Ectodermal cell (in vitro differentiated cells): Measurements from ENCODE around the gene SOHLH1.

Experiments
- H3K27ac ChIP-seq: 2 replicates; pipeline ENCODE4 v1.7.0; 2013; ENCODE audit warnings: mild to moderate bottlenecking, low read depth, low read length; ENCODE audit not compliant: insufficient read depth, poor library complexity, severe bottlenecking
- H3K27me3 ChIP-seq: 2 replicates; pipeline ENCODE4 v1.7.0; 2013; ENCODE audit warnings: mild to moderate bottlenecking, low read length; ENCODE audit not compliant: insufficient read depth, control insufficient read depth, poor library complexity, severe bottlenecking
- H3K36me3 ChIP-seq: one replicate; pipeline ENCODE4 v1.7.0; 2013; ENCODE audit warnings: low read length; ENCODE audit not compliant: control insufficient read depth, insufficient read depth
- H3K4me1 ChIP-seq: one replicate; pipeline ENCODE4 v1.7.0; 2013; ENCODE audit warnings: low read length; ENCODE audit not compliant: control insufficient read depth, insufficient read depth
- H3K4me3 ChIP-seq: 2 replicates; pipeline ENCODE4 v1.7.0; 2013; ENCODE audit warnings: low read depth, low read length, control low read depth; ENCODE audit not compliant: insufficient read depth
- H3K9me3 ChIP-seq: 2 replicates; pipeline ENCODE4 v1.7.0; 2013; ENCODE audit warnings: mild to moderate bottlenecking, low read length, moderate library complexity; ENCODE audit not compliant: control insufficient read depth
- WGBS, 2 experiments: methylation state at CpG; one replicate each; pipeline ENCODE4 v1.1.7; 2013; ENCODE audit warnings: missing lambda C conversion rate in 2 of 2; 5-methylcytosine and 5-hydroxymethylcytosine counted together

The SOHLH1 gene

DNA sequence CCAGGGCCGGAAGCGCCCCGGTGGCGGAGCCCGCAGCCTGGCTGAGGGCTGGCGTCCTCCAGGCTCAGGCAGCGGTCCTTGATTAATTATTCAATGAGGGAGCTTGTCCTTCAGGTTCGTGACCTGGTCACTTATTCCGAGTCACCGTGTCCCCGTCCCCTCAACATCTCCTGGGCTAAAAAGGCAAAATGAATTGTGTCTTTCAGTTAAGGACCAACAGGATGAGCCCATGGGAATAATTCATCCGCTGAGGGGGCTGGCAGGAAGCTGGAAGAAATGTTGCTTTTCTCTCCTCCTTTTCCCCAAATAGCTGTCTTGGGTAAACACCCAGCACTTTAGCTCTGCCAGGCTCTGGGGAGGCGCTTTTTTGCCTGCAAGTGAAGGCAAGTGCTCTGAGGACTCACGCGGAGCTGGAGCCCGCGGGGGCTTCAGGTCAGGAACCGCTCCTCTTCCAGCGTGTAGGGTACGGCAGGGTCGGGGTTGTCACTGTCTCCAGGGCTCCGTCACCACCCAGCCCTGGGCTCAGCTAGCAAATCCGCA is 15.8 kb upstream of the SOHLH1 start:
- WGBS, 2 experiments, result 41 to 43% methylated on average over 23 of the region's 23 CpGs
- H3K36me3 ChIP-seq, result no peaks in the 10 kb centered on the region
- H3K9me3 ChIP-seq, result no peaks in the 10 kb centered on the region
- H3K27ac ChIP-seq, result no peak overlapping the region
- H3K4me3 ChIP-seq, result peak overlapping the region; percentile 6
- no peaks in the 10 kb centered on the region for H3K4me1 ChIP-seq
- peaks cover 42% of the 10 kb centered on the region for H3K27me3 ChIP-seq

DNA sequence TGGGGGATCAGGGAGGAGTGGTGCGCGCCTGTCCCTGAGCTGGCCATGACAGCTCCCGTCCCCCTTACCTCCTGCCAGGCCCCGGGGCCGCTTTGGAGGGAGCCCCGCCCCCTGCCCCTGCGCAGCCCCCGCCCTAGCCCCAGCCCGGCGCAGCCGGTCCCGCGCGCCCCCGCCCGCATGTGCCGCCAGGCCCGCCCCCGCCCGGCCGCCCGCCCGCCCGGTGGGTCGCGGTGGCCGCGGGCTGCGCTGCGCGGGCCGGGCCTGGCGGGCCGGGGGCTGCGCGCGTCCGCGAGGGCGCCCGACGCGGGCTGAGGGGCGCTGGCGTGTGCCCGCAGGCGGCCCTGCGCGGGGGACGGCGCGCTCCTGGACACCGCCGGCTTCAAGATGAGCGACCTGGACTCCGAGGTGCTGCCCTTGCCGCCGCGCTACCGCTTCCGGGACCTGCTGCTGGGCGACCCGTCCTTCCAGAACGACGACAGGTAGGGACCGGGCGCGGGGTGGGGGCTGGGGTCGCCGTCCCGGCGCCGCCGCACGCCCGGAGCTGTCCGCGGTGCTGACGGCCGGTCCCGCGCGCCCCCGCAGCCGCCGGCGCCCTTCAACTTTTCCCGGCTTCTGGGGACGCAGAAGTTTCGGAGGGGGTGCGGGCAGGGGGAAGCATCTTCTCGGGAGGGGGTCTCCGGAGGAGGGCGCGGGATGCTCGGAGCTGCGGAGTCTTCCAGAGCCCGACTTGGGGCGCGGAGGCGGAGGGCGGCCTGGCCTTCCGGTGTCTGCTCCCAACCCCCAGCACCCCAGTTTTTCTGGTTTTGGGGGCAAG is 15.2 kb upstream of the SOHLH1 start:
- no peak overlapping the region for H3K27ac ChIP-seq
- 2 to 3% methylated on average over 103 of the region's 103 CpGs for WGBS, 2 experiments
- no peaks in the 10 kb centered on the region for H3K36me3 ChIP-seq
- H3K27me3 ChIP-seq, result peaks cover 42% of the 10 kb centered on the region
- H3K9me3 ChIP-seq, result no peaks in the 10 kb centered on the region
- H3K4me3 ChIP-seq, result peak overlapping the region; percentile 6
- H3K4me1 ChIP-seq, result no peaks in the 10 kb centered on the region

DNA sequence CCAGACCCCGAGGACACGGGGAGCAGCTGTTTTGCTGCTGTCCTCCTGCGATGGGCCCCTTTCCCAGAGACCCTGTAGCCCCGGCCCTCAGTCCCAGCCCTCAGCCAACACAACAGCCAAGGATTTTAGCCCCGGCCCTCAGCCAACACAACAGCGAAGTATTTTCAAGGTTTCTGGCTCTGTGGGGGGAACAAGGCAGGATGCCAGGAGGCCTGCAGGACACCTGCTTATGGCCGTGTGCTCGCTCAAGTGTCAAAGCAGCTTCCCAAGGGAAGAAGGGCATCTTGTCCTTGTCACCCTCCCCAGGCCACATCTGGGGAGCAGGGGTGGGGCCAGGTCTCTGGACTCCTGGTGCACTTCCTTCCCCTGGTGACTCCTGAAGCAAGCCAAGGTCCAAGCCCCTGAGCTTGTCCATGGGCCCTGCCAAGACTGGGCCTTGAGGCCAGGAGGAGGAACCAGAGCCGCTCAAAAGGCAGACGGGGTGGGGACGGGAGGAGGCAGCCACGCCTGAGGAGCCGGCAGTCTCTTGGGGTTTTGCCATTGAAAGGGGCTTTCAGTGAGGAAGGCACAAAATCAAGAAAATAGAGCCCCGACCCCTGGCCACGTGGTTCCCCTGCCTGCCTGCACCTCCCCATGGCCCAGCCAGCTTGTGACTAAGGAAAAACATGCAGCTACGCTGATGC is 13.5 kb upstream of the SOHLH1 start:
- H3K27me3 ChIP-seq, result peaks cover 42% of the 10 kb centered on the region
- no peaks in the 10 kb centered on the region for H3K9me3 ChIP-seq
- no peak overlapping the region for H3K27ac ChIP-seq
- H3K4me3 ChIP-seq, result no peak overlapping the region
- H3K36me3 ChIP-seq, result no peaks in the 10 kb centered on the region
- no peaks in the 10 kb centered on the region for H3K4me1 ChIP-seq
- WGBS, 2 experiments, result 65 to 69% methylated on average over 15 to 16 of the region's 16 CpGs

DNA sequence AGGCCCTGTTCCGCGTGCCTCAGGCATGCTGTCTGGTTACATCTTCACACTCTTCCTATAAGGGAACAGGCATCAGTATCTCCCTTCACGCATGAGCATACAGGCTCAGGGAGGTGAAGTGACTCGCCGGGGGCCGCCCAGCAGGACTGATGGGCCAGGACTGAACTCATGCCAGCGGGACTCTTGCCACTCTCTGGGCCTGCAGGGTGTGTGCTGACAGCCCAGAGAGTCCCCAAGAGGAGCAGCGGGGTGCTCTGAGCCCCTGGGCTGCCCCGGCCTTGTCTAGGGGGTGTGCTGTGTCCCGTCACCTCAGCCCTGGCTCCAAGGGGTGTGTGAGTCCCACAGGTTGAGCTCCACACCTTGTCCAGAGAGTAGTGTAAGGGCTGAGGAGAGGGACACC is 12.6 kb upstream of the SOHLH1 start:
- Histone ChIP-seq H3K9me3 (no peaks in the 10 kb centered on the region), H3K4me1 (no peaks in the 10 kb centered on the region)
- WGBS, 2 experiments, result 81 to 84% methylated on average over 10 of the region's 10 CpGs

DNA sequence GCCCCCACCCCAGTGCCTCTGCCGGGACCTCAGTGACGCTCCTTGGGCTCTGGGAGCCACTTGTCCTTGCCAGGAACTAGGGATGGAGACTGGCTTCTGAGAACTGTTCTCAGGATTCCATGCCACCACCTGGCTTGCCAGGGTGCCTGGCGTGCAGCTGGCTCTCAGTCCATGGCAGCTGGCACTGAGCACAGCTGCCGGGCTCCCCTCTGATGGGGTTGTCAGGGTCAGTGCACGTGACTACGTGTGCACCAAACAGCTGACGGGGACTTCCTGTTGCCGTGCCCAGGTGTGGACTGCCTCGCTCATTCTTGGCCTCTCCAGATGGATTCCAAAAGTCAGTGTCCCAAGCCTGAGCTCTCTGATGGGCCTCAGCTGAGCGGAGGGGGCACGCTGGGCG is 12.1 kb upstream of the SOHLH1 start:
- Histone ChIP-seq H3K36me3 (no peaks in the 10 kb centered on the region), H3K27ac (no peak overlapping the region), H3K4me1 (no peaks in the 10 kb centered on the region), H3K9me3 (no peaks in the 10 kb centered on the region), H3K27me3 (peaks cover 36% of the 10 kb centered on the region), H3K4me3 (no peak overlapping the region)
- WGBS, 2 experiments, result 92 to 94% methylated on average over 12 of the region's 12 CpGs

More for the DNA sequence above, 12.6 kb upstream of the SOHLH1 start:
- Histone ChIP-seq H3K4me3 (no peak overlapping the region), H3K27me3 (peaks cover 40% of the 10 kb centered on the region), H3K36me3 (no peaks in the 10 kb centered on the region), H3K27ac (no peak overlapping the region)

DNA sequence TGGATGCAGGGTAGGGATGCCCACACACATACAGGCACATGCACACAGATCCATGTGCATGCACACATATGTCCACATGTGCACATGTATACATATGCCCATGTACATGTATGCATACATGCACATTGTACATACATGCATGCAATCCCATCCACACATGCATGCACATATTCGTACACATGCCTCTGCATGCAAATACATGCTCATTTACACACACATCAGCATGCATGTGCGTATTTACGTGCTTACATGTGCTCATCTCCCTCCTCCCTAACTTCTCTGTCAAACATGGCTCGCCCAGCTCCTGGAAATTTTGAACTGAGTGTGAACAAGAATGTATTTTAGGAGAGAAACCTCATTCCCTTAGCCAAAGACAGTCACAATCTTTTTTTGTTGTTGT is 8.9 kb upstream of the SOHLH1 start:
- Histone ChIP-seq H3K4me3 (no peak overlapping the region), H3K4me1 (no peaks in the 10 kb centered on the region), H3K9me3 (no peaks in the 10 kb centered on the region), H3K27me3 (peaks cover 11% of the 10 kb centered on the region), H3K36me3 (no peaks in the 10 kb centered on the region), H3K27ac (no peak overlapping the region)
- WGBS, 2 experiments, result 90 to 95% methylated on average over 4 of the region's 4 CpGs

DNA sequence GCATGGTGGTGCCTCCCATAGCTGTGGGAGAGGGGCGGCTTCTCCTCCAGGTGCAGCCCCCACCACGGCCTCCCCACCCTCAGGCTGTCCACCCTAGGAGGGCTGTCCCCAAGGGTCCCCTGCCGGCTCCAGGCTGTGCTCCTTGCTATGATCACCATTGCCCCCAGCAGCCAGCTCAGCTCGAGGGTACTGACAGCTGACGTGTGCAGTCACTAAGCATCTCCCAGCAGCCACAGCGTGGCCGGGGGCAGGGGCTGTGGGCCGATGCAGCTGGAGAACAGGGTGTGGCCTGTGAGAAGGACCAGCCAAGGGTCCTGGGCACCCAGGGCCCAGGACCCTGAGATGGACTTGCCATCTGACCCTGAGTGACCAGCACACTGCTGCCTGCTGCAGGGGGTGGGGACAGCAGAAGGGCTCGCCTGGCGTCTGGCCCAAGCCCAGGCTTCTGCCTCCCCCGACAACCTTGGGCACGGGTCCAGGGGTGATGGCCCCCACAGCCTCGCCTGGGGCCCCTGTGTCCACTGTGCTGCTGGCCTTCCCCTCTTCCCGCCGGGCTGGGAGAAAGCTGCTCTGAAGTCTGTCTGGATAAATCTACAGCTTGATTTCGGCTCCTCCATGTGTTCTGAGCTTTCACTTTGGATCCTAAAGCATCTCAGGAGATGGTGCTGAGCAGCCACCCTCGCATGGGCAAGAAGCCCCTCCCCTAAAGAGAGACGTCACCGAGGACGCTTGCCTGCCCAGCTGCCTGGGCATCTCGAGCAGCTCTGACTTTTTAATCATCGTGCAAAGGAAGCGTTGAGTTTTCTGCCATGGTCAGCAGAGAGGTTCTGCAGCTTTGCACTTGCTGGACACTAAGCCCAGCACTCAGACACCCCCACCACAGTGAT is 8.2 kb upstream of the SOHLH1 start:
- no peak overlapping the region for H3K27ac ChIP-seq
- no peaks in the 10 kb centered on the region for H3K36me3 ChIP-seq
- no peak overlapping the region for H3K4me3 ChIP-seq
- peaks cover 12% of the 10 kb centered on the region for H3K27me3 ChIP-seq
- WGBS, 2 experiments, result 72 to 73% methylated on average over 23 of the region's 23 CpGs
- H3K9me3 ChIP-seq, result no peaks in the 10 kb centered on the region
- H3K4me1 ChIP-seq, result no peaks in the 10 kb centered on the region

DNA sequence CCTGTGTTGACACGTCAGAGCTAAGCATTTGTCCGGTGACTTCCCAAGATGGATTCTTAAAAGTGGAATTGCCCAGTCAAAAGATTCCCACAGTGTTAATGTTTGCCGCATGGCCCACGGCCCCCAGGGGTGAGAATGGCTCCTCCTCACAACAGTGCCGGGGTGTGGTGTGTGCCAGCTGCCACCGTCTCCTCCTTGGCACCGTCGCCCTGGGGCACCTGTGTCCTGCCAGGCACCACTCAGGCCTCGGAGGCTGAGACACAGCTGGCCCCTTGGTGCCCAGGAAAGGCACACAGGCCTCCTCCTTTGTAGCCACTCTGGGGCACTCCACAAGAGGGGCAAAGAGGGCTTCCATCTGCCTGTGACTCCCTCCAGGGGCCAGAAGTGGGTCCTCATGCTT is 7.0 kb upstream of the SOHLH1 start:
- Histone ChIP-seq H3K4me3 (no peak overlapping the region), H3K27me3 (peaks cover 19% of the 10 kb centered on the region), H3K27ac (no peak overlapping the region), H3K9me3 (no peaks in the 10 kb centered on the region), H3K4me1 (peaks cover 4% of the 10 kb centered on the region), H3K36me3 (no peaks in the 10 kb centered on the region)
- 93 to 95% methylated on average over 9 of the region's 9 CpGs for WGBS, 2 experiments

DNA sequence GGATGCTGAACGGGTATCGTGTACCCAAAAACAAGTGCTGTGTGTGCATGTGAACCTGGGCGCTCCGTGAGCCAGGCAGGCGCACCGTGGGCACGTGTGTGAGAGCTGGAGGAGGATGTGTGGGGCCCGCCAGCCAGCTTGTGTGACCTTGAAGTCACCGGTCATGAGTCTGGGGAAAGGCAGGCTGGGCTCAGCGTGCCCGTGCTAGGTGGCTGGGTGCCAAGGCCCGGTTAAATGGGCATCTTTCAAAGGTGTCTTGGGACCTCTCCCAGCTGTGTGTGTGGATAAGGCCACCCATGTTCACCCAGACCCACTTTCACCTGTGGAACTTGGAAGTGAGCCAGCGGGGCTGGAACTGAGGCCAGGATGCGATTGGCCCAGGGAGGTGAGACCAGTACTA is 6.1 kb upstream of the SOHLH1 start:
- H3K36me3 ChIP-seq, result no peaks in the 10 kb centered on the region
- WGBS, 2 experiments, result 93 to 94% methylated on average over 14 of the region's 14 CpGs

More for the DNA sequence above, 6.1 kb upstream of the SOHLH1 start:
- no peak overlapping the region for H3K4me3 ChIP-seq
- peaks cover 28% of the 10 kb centered on the region for H3K27me3 ChIP-seq
- H3K4me1 ChIP-seq, result peaks cover 4% of the 10 kb centered on the region
- H3K27ac ChIP-seq, result no peak overlapping the region
- no peaks in the 10 kb centered on the region for H3K9me3 ChIP-seq
